GM10248 (cell line): ENCODE results near the gene FOXD2.

Experiments used
- CTCF ChIA-PET: fragments of 300-600 bp; sonication (Branson Sonifier 250); formaldehyde crosslinking; extraction: SDS; loops from one replicate; lab custom pipeline; 2021; ENCODE audit warnings: antibody characterized with exemption; lab: Yijun Ruan, JAX
- POLR2A ChIA-PET: fragments of 350-650 bp; sonication (Branson Sonifier 250); formaldehyde crosslinking; extraction: SDS; loops from one replicate; lab custom pipeline; 2020; ENCODE audit warnings: antibody characterized with exemption; lab: Yijun Ruan, JAX
- DNase-seq: peaks from one replicate; pipeline ENCODE4 v3.0.0; 2012; ENCODE audit errors: extremely low spot score
- CTCF ChIP-seq: IDR thresholded peaks from 2 replicates; pipeline ENCODE4 v1.5.1; 2012; ENCODE audit warnings: mild to moderate bottlenecking, low read depth; ENCODE audit errors: extremely low read depth, missing control alignments, control extremely low read depth

Gene FOXD2

GRCh38 chr1:47440599-47441081, 2.8 kb downstream of the FOXD2 start:
- POLR2A ChIA-PET = no interaction called here
- no peak for DNase-seq
- CTCF ChIA-PET = interaction anchor here (1.0 to 3.2 kb wide), 6 partner anchors 9 to 302 kb away, joined by 3 to 16 read pairs (median 5); no protein-coding TSS in a partner anchor
- TF ChIP-seq CTCF = no peak

GRCh38 chr1:47441450-47442106, 3.7 kb downstream of the FOXD2 start:
- CTCF ChIA-PET = interaction anchor here (0.6 to 3.2 kb wide), 5 partner anchors 9 to 301 kb away, joined by 3 to 16 read pairs (median 4); no protein-coding TSS in a partner anchor
- POLR2A ChIA-PET = no interaction called here
- TF ChIP-seq CTCF = no peak
- DNase-seq = no peak

- no peak for TF ChIP-seq CTCF
- no peak for DNase-seq
- CTCF ChIA-PET = interaction anchor here (1.2 to 3.2 kb wide), 4 partner anchors 10 to 300 kb away, joined by 3 to 16 read pairs (median 4); no protein-coding TSS in a partner anchor
- POLR2A ChIA-PET = no interaction called here
Measured at GRCh38 chr1:47442202-47442601, 4.4 kb downstream of the FOXD2 start.

GRCh38 chr1:47442842-47443529, 5.1 kb downstream of the FOXD2 start:
- TF ChIP-seq CTCF = no peak
- POLR2A ChIA-PET = no interaction called here
- no peak for DNase-seq
- CTCF ChIA-PET = interaction anchor here (1.2 to 3.2 kb wide), 2 partner anchors 11 to 267 kb away, joined by 3 to 16 read pairs; no protein-coding TSS in a partner anchor

GRCh38 chr1:47443530-47444296, 5.9 kb downstream of the FOXD2 start:
- ChIA-PET CTCF (interaction anchor here (1.1 to 3.2 kb wide), 3 partner anchors 7 to 267 kb away, joined by 3 to 16 read pairs (median 4); no protein-coding TSS in a partner anchor), POLR2A (no interaction called here)
- no peak for DNase-seq
- no peak for TF ChIP-seq CTCF

- no peak for TF ChIP-seq CTCF
- POLR2A ChIA-PET = no interaction called here
- CTCF ChIA-PET = interaction anchor here (0.9 to 1.1 kb wide), 2 partner anchors 8 to 12 kb away, joined by 3 to 4 read pairs; no protein-coding TSS in a partner anchor
- no peak for DNase-seq
Measured at GRCh38 chr1:47444297-47444561, 6.4 kb downstream of the FOXD2 start.
